ENCODE measurements around the gene SERPINB10. TPM values are rescaled to one million over a fixed set of nuclear protein-coding genes. Genes with fewer than 3 reads are reported as not detected.
"Not testable (repeated sequence)": the region's sequence is repeated elsewhere in the genome, so short reads cannot be mapped to it uniquely, and the experiment has no call there.

Gene SERPINB10
- total RNA-seq, 1 donor: not detected

GRCh38 chr18:63917817-63918216 is 10.1 kb downstream of the SERPINB10 start:
- TF ChIP-seq, protein P1, sequence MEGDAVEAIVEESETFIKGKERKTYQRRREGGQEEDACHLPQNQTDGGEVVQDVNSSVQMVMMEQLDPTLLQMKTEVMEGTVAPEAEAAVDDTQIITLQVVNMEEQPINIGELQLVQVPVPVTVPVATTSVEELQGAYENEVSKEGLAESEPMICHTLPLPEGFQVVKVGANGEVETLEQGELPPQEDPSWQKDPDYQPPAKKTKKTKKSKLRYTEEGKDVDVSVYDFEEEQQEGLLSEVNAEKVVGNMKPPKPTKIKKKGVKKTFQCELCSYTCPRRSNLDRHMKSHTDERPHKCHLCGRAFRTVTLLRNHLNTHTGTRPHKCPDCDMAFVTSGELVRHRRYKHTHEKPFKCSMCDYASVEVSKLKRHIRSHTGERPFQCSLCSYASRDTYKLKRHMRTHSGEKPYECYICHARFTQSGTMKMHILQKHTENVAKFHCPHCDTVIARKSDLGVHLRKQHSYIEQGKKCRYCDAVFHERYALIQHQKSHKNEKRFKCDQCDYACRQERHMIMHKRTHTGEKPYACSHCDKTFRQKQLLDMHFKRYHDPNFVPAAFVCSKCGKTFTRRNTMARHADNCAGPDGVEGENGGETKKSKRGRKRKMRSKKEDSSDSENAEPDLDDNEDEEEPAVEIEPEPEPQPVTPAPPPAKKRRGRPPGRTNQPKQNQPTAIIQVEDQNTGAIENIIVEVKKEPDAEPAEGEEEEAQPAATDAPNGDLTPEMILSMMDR (IDR thresholded peaks at IDR 0.05; ENCODE audit: insufficient read depth, low read length): no peak
- H3K4me3 ChIP-seq (ENCODE audit: low read depth, low read length): no peak overlapping the region

DNA sequence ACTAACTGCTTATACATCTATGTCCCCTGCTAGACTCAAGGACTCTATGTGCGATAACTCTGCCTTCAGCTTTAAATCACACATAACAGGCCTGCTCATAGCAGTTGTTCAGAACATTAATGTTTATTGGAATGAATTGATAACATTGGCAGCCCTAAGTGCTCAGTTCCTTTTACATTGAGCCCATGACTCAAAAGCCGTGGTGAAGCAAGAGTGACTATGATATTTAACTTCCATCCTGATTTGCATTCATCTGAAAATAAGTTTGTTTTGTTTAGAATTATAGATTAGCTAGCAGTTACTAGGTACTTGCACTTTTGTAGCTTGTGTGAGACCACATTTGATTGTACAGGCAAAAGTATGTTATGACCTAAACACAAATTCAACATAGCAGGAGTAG is 14.3 kb downstream of the SERPINB10 start:
- TF ChIP-seq, protein P1 (IDR thresholded peaks at IDR 0.05; ENCODE audit: insufficient read depth, low read length): no peak
- H3K4me3 ChIP-seq (ENCODE audit: low read depth, low read length): no peak overlapping the region
- no peak for DNase-seq (ENCODE audit: low read depth)

More at GRCh38 chr18:63917817-63918216, 10.1 kb downstream of the SERPINB10 start:
- DNase-seq (ENCODE audit: low read depth): no peak

DNA sequence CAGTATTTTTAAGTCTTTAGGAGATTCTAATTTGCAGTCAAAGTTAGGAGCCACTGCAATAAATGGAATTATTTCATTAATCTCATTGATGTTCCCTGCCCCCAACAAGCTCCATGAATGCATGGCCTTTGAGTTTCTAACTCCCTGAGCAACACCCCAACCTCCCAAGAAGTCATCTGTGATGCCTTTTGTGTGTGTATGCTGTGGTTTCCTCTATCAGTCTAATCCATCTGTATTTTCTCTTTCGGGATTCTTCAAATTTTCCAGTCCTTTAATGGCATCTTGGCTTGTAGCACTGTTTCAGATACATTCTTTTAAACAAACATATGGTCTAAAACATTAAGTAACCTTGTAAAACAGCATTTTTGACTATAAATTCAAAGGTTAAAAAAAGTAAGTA is 16.8 kb downstream of the SERPINB10 start:
- peak; percentile 27 for DNase-seq (ENCODE audit: low read depth)
- TF ChIP-seq, protein P1 (IDR thresholded peaks at IDR 0.05; ENCODE audit: insufficient read depth, low read length): no peak

GRCh38 chr18:63928331-63928730 is 20.6 kb downstream of the SERPINB10 start:
- no peak for DNase-seq (ENCODE audit: low read depth)
- TF ChIP-seq, protein P1 (IDR thresholded peaks at IDR 0.05; ENCODE audit: insufficient read depth, low read length): no peak
- H3K4me3 ChIP-seq (ENCODE audit: low read depth, low read length): no peak overlapping the region

More for the DNA sequence above, 16.8 kb downstream of the SERPINB10 start:
- H3K4me3 ChIP-seq (ENCODE audit: low read depth, low read length): no peak overlapping the region

- not testable (repeated sequence) for DNase-seq (ENCODE audit: low read depth); H3K4me3 ChIP-seq (ENCODE audit: low read depth, low read length)
Observed at GRCh38 chr18:63929369-63929768, 21.6 kb downstream of the SERPINB10 start.

- TF ChIP-seq, protein P1 (IDR thresholded peaks at IDR 0.05; ENCODE audit: insufficient read depth, low read length): no peak
Observed at GRCh38 chr18:63930773-63931354, 23.1 kb downstream of the SERPINB10 start.

DNA sequence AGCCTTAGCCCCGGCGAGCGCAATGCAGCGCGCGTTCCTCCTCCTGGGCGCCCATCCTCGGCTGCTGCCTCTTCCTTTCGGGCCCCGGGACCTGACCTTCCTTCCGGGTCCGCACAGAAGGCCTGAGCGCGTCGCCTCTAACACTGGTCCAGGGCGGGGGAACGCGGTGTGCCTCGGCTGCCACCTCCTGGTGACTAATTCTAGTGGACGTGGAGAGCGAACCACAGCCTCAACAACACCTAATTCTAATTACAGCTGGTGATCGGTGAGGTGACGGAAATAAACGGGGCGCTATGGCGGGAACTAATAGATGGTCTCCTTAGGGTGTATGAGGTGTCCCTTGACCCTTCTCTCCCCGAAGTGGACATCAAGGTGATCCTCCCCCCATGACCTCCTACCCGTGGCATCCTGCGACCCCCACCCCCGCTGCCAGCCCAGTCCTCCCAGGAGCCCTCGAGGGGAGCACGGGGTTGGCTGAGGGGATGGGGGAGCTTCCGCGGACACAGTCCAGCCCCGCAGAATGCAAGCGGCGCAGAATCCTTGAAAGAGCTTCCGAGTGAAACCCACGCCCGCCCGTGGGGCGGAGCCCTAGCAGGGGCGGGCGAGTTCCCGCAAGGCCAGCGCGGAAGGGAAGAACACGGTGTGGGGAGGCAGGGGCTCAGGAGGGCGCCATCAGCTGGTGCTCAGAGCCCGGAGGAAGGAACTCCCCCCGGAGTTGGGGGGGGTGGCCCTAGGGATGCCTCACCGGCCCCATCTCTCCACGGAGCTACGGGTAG is 28.6 kb downstream of the SERPINB10 start:
- TF ChIP-seq, protein P1 (IDR thresholded peaks at IDR 0.05; ENCODE audit: insufficient read depth, low read length): peak; percentile 74
- peak overlapping the region; percentile 73 for H3K4me3 ChIP-seq (ENCODE audit: low read depth, low read length)

More at GRCh38 chr18:63930773-63931354, 23.1 kb downstream of the SERPINB10 start:
- DNase-seq (ENCODE audit: low read depth): no peak
- no peak overlapping the region for H3K4me3 ChIP-seq (ENCODE audit: low read depth, low read length)

More for the DNA sequence above, 28.6 kb downstream of the SERPINB10 start:
- DNase-seq (ENCODE audit: low read depth): peak; percentile 70
